CD4-positive, alpha-beta T cell treated with Interleukin-1 beta for 1 hour (primary cell): ENCODE results near the gene MMP3.
"Not testable (repeated sequence)": the region's sequence is repeated elsewhere in the genome, so short reads cannot be mapped to it uniquely, and the experiment has no call there.

Experiments used
- DNase-seq, 2 donors: peaks; one replicate each; pipeline ENCODE4 v3.0.0-alpha.2; 2020 to 2022

The MMP3 gene

GRCh38 chr11:102843489-102843888, at the start of gene MMP3:
Gene MMP3, minus strand, starts transcription at chr11:102843609. Its CDS starts 63 bp downstream, at chr11:102843546.
- no peak for DNase-seq

- DNase-seq: no peak
These were observed 48.3 kb upstream of the MMP3 start for GRCh38 chr11:102891736-102892135.

GRCh38 chr11:102886999-102887398, 43.6 kb upstream of the MMP3 start:
- no peak for DNase-seq

GRCh38 chr11:102883141-102883540, 39.7 kb upstream of the MMP3 start:
- DNase-seq: no peak

- no peak for DNase-seq
These were observed 39.1 kb upstream of the MMP3 start for GRCh38 chr11:102882389-102883024.

GRCh38 chr11:102879801-102880200, 36.4 kb upstream of the MMP3 start:
- DNase-seq: no peak

- DNase-seq: no peak
These were observed 35.2 kb upstream of the MMP3 start for GRCh38 chr11:102878595-102878994.

- no peak for DNase-seq
These were observed 31.4 kb upstream of the MMP3 start, which contains the start of gene MMP12 for GRCh38 chr11:102874852-102875251. Gene MMP12, minus strand, starts transcription at chr11:102874982. Its CDS starts 45 bp downstream, at chr11:102874937.

- DNase-seq: not testable (repeated sequence)
These were observed 26.1 kb upstream of the MMP3 start for GRCh38 chr11:102869354-102869964.

- no peak for DNase-seq
These were observed 24.9 kb upstream of the MMP3 start for GRCh38 chr11:102868339-102868738.

- DNase-seq: no peak
These were observed 21.3 kb upstream of the MMP3 start for GRCh38 chr11:102864724-102865123.

- DNase-seq: no peak
These were observed 10.5 kb upstream of the MMP3 start for GRCh38 chr11:102853956-102854355.

GRCh38 chr11:102853055-102853454, 9.6 kb upstream of the MMP3 start:
- DNase-seq: no peak

GRCh38 chr11:102850973-102851745, 7.8 kb upstream of the MMP3 start:
- DNase-seq: no peak

GRCh38 chr11:102849311-102849710, 5.9 kb upstream of the MMP3 start:
- no peak for DNase-seq

GRCh38 chr11:102846292-102846691, 2.9 kb upstream of the MMP3 start:
- no peak for DNase-seq

GRCh38 chr11:102842930-102843329, 479 bp downstream of the MMP3 start:
- DNase-seq: no peak

GRCh38 chr11:102840018-102840417, 3.4 kb downstream of the MMP3 start:
- DNase-seq: no peak

- no peak for DNase-seq
These were observed 5.8 kb downstream of the MMP3 start for GRCh38 chr11:102837646-102838045.

- no peak for DNase-seq
These were observed 6.3 kb downstream of the MMP3 start for GRCh38 chr11:102837156-102837555.

GRCh38 chr11:102836290-102836875, 7.0 kb downstream of the MMP3 start:
- DNase-seq: no peak

GRCh38 chr11:102833731-102834130, 9.7 kb downstream of the MMP3 start:
- DNase-seq: no peak

GRCh38 chr11:102832612-102833011, 10.8 kb downstream of the MMP3 start:
- no peak for DNase-seq
